Left cardiac atrium (tissue), 4 donors: ENCODE data around the gene RNF111. TPM values are rescaled to one million over a fixed set of nuclear protein-coding genes. Genes with fewer than 3 reads are reported as not detected.

ENCODE experiments used
- ATAC-seq, 2 donors: fragments of 200-7000 bp; cut with Tn5 transposase; one replicate each; pipeline ENCODE4 v1.9.1; 2020; ENCODE audit warnings: mild to moderate bottlenecking in 2 of 2, moderate library complexity in 2 of 2
- DNase-seq: peaks from one replicate; pipeline ENCODE4 v3.0.0-alpha.2; 2020
- intact Hi-C, 2 donors: fragments of 100-400 bp; cut with DNase I; formaldehyde crosslinking; loops; one replicate each; pipeline versions ENCODE4 v1.14.1 to v1.15.1; 2022 to 2023
- total RNA-seq, 2 donors: library from RNA; stranded (reverse); fragmentation: NEBNext Ultra II Directional; extraction: Animal tissue kit (Norgen Biotek cat#: 25700); gene quantifications; one replicate each; pipeline ENCODE4 v1.2.1, GENCODE V29; 2021
- donor health status: DM: no; HTN: yes; CAD: no.
- donor health status: DM: no; HTN: yes; CAD: no; lungs with severe emphysema.
- donor health status: DM: yes; HTN: yes; CAD: no.
- donor health status: Dilated cardiomyopathy.

The RNF111 gene
- total RNA-seq, 2 donors from 2014 or later, result 16.7 to 24.7 TPM

DNA sequence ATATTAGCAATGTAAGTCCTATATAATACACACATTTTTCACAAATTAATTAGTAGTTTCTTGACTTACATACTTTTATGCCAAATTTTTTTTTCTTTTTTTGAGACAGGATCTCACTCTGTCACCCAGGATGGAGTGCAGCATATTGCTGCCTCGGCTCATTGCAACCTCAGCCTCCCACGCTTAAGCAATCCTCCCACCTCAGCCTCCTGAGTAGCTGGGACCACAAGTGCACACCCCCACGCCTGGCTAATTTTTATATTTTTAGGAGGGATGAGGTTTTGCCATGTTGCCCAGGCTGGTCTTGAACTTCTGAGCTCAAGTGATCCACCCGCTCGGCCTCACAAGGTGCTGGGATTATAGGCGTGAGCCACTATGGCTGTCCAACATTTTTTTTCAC is 54.6 kb downstream of the RNF111 start:
- no peak for ATAC-seq
- intact Hi-C loops, result no loop called here
- DNase-seq, result no peak

DNA sequence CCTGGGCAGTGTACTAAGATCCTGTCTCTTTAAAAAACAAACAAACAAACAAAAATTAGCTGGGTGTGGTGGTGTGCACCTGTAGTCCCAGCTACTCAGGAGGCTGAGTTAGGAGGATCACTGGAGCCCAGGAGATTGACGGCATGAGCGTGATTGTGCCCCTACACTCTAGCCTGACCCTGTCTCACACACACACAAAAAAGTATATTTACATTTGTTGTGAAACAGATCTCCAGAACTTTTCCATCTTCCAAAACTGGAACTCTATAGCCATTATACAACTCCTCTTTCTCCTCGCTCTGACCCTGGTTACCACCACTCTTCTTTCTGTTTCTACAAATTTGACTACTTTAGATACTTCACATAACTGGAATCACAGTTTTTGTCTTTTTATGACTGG is 61.4 kb downstream of the RNF111 start:
- ATAC-seq, result no peak
- intact Hi-C loops, result no loop called here
- no peak for DNase-seq

DNA sequence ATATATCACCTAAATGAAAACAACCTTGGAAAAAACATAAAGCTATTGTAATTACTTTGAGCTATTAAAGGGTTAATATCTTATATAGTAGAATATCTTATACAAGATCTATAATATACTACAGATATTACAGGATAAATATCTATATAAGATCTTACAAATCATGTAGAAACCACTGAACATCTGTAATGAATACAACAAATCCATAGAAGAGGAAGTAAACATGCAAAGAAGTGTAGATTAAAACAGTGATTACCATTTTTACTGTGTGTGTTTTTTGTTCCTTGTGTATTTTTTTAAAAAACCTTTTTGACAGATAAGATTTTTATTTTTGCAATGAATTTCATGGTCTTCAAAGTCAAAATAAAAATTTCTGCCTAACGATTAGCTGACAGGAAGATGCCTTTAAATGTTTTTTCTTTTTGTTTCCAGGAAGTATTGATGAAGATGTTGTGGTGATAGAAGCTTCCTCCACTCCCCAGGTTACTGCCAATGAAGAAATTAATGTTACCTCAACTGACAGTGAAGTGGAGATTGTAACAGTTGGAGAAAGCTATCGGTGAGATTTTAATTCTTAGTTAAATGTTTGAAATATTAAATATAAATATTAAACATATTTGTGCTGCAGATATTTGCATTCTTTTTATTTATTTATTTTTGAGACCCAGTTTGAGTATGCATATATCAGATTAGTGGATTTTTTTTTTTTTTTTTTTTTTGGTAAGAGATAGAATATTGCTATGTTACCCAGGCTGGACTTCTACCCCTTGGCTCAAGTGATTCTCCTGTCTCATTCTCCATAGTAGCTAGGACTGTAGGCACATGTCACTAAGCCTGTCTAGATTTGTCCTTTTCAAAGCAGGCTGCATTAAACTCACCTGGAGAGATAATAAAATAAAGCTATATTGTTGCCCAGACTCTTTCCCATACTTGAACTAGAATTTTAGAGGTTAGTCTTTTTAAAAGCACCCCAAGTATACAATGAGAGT is 64.7 kb downstream of the RNF111 start:
- ATAC-seq (no peak), DNase-seq (no peak)
- intact Hi-C loops, result no loop called here

DNA sequence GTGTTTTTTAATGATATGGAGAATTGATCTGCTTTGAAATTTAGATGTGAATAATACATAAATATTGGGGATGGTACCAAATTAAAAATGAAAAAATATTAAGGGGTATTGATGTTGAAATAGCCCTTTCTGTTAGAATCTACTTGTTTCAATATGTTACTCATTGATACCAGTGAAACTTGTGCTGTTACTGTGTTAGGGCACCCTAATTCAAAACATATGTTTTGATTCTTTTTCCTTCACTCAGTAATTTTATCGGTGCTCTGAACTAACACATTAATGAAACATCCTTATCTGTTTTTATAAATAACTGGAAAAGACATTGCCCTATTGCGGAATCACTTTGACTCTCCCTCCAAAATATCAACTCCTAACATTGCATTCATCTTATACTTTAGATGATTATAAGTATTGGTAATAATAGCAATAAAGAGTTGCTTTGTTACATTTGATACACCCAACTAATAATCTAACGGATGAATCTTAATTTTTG is 65.5 kb downstream of the RNF111 start:
- ATAC-seq, result no peak
- no peak for DNase-seq
- intact Hi-C loops, result no loop called here

DNA sequence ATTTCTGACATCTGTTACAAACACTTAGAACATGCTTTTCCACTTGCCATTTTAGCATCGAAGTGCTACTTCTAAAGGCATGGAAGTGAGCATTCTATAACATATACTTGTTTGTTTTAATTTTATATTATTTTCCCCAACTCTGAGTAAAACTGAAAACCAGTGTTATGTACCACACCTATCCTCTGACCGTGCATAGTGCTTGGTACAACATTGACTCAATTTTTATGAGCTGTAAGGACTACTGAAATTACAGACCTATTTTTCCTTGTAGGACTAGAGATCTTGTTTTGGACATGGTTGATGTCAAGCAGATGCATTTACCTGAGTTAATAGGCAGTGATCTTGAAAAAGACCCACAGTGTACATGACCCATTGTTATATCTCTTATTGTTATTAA is 66.0 kb downstream of the RNF111 start:
- ATAC-seq, result no peak
- DNase-seq, result no peak
- intact Hi-C loops, result no loop called here

DNA sequence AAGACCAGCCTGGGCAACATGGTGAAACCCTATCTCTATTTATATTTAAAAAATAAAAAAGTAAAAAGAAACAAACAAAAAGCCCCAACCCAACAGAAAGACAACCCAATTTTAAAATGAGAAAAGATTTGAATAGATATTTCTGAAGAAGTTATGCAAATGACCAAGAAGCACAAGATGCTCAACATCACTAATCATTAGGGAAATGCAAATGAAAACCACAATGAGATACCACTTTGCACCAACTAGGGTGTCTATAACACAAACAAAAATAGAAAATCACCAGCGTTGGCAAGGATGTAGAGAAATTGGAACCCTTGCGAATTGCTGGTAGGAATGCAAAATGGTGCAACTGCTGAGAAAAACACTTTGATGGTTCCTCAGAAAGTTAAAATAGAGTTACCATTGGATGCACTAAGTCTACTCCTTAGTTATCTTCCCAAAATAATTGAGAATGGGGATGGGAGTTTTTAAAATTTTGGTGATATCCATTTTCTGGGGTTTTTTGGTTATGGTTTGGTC is 71.7 kb downstream of the RNF111 start:
- ATAC-seq (no peak), DNase-seq (no peak)
- intact Hi-C loops, result no loop called here

DNA sequence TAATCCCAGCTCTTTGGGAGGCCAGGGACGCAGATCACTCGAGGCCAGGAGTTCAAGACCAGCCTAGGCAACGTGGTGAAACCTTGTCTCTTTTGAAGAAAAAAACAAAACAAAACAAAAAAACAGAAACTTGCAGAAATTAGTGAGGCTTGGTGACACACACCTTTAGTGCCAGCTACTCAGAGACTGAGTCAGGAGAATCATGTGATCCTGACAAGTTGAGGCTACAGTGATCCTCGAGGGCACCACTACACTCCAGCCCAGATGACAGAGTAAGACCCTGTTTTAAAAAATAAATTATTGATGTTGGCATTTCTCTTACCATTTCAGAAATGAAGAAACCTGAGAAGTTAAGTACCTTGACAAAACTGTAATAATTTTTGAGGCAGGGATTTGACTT is 72.9 kb downstream of the RNF111 start:
- DNase-seq (no peak), ATAC-seq (no peak)
- intact Hi-C loops, result no loop called here

DNA sequence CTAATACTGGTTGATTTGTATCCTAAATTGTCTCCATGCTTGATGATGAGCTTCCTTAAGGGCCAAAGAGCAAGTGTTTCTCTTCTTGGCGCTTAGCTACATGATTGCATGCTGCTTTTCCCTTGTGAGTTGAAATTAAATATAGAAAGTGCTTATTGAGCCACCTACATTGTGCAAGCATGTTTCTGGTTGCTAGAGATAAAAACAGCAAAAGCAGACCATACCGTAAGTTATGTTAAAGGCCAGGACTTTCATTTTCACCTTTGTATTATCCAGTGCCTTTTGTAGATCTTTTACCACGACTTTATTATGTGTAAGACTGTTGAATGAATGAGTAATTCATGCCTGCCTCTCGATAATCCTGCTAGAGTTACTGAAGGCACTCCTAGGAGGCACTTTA is 75.6 kb downstream of the RNF111 start:
- DNase-seq (no peak), ATAC-seq (no peak)
- intact Hi-C loops, result no loop called here

DNA sequence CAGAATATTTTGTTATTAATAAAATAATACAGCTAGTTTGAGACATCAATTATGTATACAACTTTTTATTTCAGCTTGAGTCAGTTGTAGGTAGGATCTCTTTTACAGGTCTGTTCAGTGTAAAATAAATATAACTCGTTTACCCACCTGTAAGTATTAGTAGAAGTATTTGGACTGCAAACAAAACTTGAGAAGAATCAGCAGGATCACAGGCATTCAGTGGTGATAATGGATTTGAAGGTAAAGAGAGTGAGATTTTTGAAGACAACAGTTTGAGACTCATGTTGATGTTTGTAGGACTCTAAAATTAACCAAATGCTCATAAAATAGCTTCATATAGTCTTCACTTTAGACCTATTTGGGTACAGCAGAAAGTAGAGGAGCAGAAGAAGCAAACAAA is 82.0 kb downstream of the RNF111 start:
- intact Hi-C loops, result no loop called here
- ATAC-seq (no peak), DNase-seq (no peak)

DNA sequence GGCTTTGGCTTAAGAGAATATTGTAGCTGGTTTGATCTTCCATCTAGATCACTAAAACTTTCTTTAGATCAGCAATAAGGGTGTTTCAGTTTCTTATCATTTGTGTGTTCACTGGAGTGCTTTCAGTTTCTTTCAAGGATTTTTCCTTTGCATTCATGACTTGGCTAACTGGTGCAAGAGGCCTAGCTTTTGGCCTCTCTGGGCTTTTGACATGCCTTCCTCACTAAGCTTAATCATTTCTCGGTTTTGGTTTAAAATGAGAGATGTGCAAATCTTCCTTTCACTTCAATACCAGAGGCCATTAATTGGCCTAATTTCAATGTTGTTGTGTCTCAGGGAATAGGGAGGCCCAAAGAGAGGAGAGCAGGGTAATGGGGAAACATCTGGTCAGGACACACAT is 87.1 kb downstream of the RNF111 start:
- ATAC-seq, result no peak
- no peak for DNase-seq
- intact Hi-C loops, result no loop called here

DNA sequence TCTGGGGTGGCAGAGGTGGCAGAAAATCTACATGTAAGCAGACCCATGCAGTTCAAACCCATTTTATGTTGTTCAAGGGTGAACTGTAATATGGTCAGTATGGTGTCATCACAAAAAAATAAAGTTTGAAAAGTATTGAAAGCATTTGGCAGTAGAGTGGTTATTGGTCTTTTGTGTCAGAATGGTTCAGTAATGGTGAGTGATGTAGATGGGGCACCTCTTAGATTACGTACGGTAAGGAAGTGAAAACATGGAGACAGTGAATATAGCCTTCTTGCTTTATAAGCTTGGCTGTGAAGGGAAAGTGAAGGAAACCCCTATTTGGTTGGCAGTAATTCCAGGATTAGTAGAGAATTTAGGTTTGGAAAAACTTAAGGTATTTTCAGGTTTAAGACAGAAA is 100.3 kb downstream of the RNF111 start:
- DNase-seq, result no peak
- ATAC-seq, result no peak
- intact Hi-C loops, result no loop called here

DNA sequence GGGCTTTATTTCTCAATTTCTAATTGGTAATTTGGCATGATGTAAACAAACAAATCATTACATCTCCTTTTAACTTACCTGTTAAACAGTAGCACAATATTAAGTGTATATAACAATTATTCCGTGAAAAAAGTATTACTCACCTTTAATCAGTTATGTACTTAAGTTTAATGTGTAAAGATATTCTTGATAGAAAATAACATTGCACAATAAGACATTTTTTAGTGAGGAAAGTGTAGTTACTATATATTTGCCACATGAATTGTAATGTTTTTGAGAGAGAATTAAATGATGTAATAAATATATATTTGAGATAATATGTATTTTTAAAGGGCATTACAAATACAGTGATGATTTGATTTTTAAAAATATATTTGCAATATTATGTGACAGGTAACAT is 106.6 kb downstream of the RNF111 start:
- no peak for ATAC-seq
- intact Hi-C loops, result no loop called here
- DNase-seq, result no peak

DNA sequence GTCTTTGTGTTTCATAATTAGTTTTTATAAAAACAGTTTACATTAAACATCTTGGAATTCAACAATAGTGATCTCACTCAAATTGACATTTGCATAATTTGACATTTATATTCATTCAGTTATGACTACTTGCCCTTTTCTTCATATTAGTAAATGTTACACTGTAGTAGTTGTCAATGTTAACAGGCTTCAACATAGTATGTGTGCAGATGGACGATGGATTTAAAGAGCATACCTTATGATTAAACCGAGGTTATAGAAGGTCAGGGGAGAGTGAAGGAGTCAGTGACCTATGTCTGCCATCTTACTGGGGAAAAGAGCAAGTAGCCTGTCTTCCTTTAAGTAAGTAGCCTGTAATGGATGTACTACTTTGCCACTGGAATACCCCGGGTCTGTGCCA is 109.0 kb downstream of the RNF111 start:
- no peak for DNase-seq
- intact Hi-C loops, result no loop called here
- no peak for ATAC-seq

DNA sequence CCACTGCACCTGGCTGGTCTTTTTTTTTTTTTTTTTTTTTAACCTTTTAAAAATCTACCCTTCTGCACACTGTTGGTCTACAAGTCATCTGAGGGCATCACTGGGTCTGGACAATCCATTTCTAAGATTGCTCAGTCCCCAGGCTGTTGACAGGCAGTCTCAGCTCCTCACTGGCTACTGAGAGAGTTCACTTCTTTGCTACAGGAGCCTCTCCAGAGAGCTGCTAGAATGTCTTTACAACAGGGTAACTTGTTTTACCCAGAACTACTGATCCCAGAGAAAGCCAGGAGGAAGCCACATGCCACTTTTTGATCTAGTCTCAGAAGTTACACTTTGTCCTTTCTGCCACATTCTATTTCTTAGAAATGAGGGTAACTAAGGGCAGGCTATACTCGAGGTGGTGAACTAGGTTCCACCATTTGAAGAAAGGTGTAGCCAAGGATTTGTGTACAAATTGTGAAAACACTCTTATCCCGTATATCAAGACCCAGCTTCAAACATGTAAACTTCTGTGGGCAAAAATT is 111.8 kb downstream of the RNF111 start:
- intact Hi-C loops, result no loop called here
- no peak for DNase-seq

DNA sequence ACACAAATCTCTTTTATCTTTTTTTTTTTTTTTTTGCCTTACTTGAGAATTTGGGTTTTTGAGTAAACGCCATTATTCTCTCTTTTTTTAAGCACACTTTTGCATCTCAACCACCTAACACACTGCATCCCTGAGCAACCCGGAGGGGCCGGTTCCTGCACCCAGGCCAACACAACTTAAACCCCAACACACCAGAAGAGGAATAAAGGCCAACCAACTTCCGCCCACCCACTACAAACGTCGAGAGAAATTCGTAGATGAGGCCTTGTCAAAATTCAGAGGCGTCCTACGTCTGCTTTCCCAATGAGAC is 117.1 kb downstream of the RNF111 start:
- peak; percentile 31 to 48 for ATAC-seq
- intact Hi-C loops, result no loop called here
- DNase-seq, result peak; percentile 20

More for the DNA sequence above, 111.8 kb downstream of the RNF111 start:
- ATAC-seq, result no peak

DNA sequence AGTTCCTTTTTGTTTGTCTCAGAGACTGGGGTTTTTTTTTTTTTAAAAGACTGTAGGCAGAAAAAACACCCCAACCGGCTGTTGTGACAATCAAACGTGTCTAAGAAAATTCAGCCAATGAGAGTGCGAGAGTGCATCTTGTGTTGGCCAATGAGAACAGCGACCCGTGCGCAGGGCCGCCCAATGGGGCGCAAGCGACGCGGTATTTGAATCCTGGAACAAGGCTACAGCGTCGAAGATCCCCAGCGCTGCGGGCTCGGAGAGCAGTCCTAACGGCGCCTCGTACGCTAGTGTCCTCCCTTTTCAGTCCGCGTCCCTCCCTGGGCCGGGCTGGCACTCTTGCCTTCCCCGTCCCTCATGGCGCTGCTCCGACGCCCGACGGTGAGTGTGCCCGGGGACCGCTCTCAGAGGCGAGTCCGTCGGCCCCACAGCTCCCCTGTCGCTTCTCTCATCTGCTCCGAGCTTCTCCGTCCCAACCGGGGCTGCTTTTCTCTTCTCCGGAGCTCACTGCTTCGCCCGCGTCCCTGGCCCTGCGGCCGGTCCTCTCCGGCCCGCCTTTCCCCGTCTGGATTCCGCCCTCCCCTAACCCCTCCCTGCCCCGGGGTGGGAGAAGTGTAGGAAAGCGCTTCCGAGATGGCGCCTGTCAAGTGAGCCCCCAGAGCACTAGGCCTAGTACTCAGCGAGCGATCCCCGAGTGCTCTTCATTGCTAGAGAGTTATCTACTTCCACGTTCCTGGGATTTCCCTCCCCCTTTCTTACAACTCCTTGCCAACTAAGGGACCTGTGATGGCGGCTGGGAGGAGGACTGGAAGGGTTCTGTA is 117.7 kb downstream of the RNF111 start, which contains the start of gene CCNB2:
CCNB2 (plus strand) TSS at position 235 of the 821 bp plus-strand sequence; CDS start at position 358, 123 bp downstream.
- intact Hi-C loops, result no loop called here
- ATAC-seq (peak; percentile 100), DNase-seq (peak; percentile 86)

DNA sequence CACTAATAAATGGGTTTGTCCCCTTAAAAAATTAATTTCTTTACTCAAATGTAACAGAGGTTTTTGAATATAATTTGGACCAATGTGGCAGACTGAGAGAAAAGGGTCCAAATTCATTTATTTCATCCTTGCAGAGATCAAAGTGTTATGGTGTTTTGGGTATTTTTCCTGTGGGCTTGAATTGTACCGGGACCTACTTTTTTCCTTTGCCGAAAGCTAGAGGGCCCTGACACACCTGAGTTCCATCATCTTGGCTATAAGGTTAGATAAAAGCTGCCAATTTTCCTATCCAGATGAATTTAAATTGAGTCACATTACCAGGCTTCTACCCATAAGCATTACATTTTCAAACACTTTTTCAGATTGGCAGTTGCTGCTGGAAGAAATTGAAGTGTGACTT is 118.4 kb downstream of the RNF111 start:
- intact Hi-C loops, result no loop called here
- no peak for DNase-seq
- ATAC-seq, result no peak

DNA sequence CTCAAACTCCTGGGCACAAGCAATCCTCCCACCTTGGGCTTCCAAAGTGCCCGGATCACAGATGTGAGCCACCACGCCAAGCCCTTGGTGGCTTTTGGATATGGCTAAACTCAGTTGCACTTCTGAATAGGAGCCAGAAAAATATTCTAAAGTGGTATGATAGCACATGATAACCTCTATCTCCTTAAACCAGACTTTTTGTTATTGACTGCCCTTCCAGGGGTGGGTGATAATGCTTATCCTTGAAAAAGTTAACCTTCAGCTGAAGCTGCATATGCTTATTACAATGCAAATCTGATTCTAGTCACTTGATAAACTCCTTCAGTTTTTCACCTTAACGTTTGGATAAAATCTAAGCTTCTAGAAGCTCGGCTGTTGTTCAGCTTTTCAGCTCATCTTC is 123.8 kb downstream of the RNF111 start:
- no peak for ATAC-seq
- intact Hi-C loops, result no loop called here

DNA sequence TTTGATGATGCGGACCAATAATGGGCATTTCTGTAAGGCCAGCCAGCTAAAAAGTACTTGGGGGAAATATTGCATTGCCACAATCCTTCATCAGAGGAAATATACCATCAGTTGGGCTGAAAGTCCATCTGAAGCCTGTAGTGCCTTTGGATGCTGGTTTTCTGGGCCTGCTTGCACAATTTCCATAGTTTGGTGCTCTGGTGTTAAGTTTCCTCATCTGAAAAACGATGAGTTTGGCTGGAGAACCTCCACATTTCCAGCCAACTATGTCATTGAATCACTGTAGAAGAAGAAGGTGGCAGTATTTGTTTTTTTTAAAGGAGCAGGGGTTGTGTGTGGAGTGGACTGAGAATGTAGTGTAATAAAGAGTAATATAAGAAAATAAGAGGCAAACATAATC is 127.6 kb downstream of the RNF111 start:
- ATAC-seq (no peak), DNase-seq (no peak)
- intact Hi-C loops, result no loop called here

More for the DNA sequence above, 123.8 kb downstream of the RNF111 start:
- DNase-seq, result no peak

DNA sequence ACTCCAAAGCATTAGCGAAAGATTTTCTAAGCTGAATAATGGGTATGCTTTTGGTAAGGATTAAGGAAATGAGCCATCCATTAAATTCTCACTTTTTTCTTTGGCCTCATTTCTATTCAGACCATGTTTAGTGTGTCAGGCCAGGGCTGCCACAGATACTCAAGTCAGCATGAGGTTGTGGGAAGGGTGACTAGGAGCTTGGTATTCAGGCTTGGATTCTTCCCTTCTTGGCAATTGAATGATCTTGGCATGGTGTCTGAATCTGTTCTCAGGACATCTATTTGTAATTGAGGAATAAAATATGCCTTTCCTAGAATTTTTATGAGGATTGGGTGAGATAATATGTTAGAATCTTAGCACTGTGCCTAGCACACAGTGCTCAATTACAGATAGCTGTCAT is 128.7 kb downstream of the RNF111 start:
- DNase-seq (no peak), ATAC-seq (no peak)
- intact Hi-C loops, result no loop called here
